ENCODE results near the gene GRIA1.

DNA sequence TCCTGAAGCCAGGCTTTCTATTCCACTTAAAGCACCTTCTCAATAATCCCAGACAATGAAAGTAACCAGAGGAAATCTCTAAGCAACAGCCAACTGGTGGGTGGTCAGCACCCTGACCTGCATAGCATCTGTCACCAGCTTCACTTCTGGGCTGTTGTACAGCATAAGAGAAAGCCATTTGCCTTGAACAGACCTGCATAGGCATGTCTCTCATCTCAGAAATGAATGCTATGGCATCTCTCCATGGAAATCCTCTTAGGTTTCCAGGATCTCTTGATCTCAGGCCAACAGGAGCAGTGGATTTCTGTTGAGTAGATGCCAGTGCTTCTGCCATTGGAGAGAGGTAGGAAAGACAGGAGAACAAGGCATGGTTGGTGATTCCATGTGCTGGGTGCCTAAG lies 213.6 kb downstream of the GRIA1 start:
- TF ChIP-seq, protein P1, sequence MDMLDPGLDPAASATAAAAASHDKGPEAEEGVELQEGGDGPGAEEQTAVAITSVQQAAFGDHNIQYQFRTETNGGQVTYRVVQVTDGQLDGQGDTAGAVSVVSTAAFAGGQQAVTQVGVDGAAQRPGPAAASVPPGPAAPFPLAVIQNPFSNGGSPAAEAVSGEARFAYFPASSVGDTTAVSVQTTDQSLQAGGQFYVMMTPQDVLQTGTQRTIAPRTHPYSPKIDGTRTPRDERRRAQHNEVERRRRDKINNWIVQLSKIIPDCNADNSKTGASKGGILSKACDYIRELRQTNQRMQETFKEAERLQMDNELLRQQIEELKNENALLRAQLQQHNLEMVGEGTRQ (IDR thresholded peaks at IDR 0.05; ENCODE audit: low read depth, low read length) = no peak
- TF ChIP-seq, protein P2, sequence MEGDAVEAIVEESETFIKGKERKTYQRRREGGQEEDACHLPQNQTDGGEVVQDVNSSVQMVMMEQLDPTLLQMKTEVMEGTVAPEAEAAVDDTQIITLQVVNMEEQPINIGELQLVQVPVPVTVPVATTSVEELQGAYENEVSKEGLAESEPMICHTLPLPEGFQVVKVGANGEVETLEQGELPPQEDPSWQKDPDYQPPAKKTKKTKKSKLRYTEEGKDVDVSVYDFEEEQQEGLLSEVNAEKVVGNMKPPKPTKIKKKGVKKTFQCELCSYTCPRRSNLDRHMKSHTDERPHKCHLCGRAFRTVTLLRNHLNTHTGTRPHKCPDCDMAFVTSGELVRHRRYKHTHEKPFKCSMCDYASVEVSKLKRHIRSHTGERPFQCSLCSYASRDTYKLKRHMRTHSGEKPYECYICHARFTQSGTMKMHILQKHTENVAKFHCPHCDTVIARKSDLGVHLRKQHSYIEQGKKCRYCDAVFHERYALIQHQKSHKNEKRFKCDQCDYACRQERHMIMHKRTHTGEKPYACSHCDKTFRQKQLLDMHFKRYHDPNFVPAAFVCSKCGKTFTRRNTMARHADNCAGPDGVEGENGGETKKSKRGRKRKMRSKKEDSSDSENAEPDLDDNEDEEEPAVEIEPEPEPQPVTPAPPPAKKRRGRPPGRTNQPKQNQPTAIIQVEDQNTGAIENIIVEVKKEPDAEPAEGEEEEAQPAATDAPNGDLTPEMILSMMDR (conservative IDR thresholded peaks at IDR 0.05; ENCODE audit: low read depth, low read length) = no peak
- TF ChIP-seq POLR2A (IDR thresholded peaks at IDR 0.05; ENCODE audit: low read depth, low read length) = no peak
- TF ChIP-seq, protein P3, sequence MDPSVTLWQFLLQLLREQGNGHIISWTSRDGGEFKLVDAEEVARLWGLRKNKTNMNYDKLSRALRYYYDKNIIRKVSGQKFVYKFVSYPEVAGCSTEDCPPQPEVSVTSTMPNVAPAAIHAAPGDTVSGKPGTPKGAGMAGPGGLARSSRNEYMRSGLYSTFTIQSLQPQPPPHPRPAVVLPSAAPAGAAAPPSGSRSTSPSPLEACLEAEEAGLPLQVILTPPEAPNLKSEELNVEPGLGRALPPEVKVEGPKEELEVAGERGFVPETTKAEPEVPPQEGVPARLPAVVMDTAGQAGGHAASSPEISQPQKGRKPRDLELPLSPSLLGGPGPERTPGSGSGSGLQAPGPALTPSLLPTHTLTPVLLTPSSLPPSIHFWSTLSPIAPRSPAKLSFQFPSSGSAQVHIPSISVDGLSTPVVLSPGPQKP (IDR thresholded peaks at IDR 0.05; ENCODE audit: borderline replicate concordance, low read depth, low read length) = no peak
- no peak for TF ChIP-seq FOS (IDR thresholded peaks at IDR 0.05; ENCODE audit: low read depth, low read length)
- no peak for TF ChIP-seq RAD21 (IDR thresholded peaks at IDR 0.05; ENCODE audit: low read length)
- no peak for TF ChIP-seq MAFK (IDR thresholded peaks at IDR 0.05; ENCODE audit: low read depth, low read length)
- TF ChIP-seq BHLHE40 (IDR thresholded peaks at IDR 0.05; ENCODE audit: low read depth, low read length) = no peak
- no peak for TF ChIP-seq SMC3 (IDR thresholded peaks at IDR 0.05; ENCODE audit: low read depth, low read length)
